ENCODE results near the gene CCK.

- no peak for TF ChIP-seq RAD21 (conservative IDR thresholded peaks at IDR 0.05)
- TF ChIP-seq TAF1 (IDR thresholded peaks at IDR 0.05; ENCODE audit: low read depth) = no peak
- TF ChIP-seq POLR2AphosphoS5 (IDR thresholded peaks at IDR 0.05) = no peak
- TF ChIP-seq SMC3 (conservative IDR thresholded peaks at IDR 0.05; ENCODE audit: poor library complexity) = no peak
- TF ChIP-seq CTCF (IDR thresholded peaks at IDR 0.05; ENCODE audit: poor library complexity, severe bottlenecking) = no peak
Measured at GRCh38 chr3:42292009-42292408, 26.0 kb upstream of the CCK start.
